ENCODE data around the gene NRXN2.
A peak's percentile ranks its signal among the peaks of the same experiment; 100 is the strongest.

NRXN2 gene

DNA sequence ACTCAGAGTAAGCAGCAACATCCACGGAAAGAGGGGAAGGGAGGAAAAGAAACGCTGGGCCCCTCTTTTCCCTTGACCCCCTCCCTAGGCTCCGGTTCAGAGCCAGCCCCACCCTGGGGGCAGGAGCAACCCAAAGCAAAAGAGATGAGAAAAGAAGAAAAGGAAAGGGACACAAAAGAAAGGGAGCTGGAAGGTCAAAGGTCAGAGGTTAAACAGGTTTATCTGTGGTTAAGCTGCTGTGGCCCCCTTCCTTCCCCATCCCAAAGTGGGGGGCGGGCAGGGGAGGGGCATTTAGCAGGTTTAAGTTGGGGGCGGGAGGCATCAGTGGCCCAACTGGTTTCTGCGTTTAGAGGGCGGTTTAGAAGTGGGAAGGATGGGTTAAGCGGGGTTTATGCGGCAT is 96.4 kb downstream of the NRXN2 start:
- DNase-seq: no peak

DNA sequence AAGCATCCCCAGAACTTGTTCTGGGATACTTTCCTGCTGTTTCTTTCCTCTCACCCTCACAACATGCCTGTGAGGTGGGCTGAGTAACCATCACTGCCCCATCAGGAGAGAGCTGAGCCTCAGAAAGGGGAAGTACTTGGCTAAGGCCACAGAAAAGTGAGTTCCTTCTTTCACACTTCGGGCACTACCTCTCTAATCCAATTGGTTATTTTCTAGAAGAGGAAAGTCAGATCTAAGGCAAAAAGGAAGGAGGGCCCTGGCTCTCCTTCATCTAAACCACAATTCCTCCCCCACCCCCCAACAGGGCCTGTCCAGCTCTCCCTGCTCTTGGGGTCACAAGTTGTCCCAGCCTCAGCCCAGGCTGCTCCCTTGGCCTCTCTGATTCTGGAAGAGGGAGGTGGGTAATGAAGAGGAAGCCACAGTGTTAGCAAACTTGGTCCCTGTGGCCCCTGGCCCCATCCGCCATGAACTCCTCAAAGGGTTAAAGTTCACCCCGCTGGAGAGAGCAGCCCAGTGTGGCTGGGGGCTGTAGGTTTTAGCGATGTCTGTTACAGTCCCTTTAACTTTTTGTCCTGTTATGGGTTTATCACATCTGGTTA is 98.0 kb downstream of the NRXN2 start:
- DNase-seq: no peak

DNA sequence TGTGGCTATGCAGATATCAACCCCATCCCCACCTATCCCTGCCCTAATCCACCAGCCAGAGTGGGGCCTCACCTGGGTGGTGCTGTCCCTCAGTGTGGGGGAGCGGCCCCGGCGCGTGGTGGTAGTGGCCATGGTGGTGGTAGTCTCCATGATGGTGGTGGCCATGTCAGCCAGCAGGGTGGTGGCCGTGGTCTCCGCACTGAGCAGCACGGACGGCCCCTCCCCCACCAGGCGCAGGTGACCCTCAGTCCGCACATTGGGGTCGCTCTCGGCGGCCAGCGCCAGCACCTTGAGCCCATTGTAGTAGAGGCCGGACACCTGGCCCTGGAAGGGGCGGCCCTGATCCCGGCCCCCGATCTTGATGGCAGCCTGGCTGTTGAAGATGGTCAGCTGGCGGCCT is 100.3 kb downstream of the NRXN2 start:
- no peak for DNase-seq

DNA sequence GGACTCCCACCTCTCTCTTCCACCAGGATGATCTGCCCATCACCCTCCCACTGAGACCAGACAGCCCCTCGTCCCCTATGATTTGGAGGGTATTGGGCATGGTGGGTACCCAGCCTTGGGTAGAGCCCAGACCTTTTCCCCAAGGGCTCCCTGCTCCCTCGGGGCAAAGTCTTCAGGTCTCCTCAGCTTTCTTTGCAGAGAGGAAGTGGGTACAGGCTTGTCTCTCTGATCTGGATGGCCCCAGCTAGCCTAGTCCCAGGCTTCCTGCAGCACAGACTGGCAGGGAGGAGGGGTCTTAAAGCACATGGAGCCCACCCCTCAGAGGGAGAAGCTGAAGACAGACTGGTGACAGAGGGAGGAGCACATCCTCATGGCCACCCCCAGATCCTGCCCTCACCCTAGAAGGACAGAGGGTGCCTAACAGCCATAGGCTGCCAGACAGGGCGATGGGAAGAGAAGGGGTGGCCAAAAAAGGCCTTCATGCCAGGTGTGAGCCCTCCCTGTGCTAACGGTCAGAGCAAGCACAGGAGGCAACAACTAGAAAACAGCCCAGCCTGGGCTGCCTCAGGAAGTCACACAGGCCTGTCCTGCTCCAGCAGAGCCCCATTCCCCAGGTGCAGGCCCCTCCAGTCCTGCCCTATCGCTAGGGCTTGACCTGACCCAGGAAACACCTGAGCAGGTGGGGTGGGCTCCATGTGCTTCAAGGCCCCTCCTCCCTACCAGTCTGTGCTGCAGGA is 101.5 kb downstream of the NRXN2 start:
- DNase-seq: no peak

DNA sequence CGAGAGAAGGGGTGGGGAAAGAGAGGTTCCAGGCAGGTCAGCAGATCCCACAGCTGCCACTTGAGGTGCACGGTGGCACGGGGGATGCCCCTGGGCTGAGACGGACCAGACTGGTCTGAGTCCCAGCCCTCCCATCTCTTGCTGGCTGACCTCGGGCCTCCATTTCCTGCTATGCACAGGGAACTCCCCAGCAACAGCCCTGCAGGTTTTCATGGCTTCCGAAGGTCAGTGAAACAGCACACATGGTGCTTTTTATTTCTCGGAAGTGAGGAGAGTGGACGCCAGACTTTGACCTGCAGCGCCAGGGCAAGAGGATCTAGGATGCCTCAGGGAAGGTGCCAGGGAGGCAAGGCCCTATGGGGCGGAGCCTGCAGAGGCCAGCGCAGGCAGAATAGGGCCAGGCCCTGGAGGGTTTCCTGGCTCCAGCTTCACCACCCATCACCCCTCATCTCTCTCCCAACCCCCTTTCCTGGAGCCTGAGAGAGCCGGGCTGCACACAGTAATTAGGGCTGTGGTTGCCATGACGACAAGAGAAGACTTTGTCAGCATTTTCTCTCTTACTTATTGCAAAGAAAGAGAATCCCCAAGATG is 102.5 kb downstream of the NRXN2 start:
- DNase-seq: peak in 6 of 14 donors; percentile 24 to 63 (median 36)

DNA sequence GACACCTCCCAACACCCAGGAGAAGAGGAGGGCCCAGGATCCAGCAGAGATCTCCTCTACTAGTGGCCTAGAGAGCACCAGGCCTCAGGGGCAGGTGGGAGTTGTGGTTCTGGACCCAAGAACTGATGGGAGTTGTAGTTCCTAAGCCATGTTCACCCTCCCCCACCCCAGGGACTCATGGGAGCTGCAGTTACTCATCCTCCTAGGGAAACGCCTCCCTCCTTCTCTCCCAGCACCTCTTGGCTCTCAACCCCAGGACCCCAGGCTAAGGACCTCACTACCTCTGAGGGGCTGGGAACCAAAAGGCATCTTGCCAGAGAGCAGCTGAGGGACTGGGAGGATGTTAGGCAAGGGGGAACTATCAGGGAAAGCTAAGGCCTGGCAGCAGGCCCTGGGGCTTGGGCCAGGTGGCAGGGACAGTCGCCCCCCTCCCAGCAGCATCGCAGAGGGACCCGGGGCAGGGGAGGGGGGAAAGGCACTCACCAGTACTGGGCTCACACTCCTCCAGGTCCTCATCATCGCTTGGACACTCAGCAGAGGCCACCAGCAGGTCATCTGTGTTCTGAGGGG is 103.1 kb downstream of the NRXN2 start:
- DNase-seq: peak in 6 of 14 donors; percentile 16 to 65 (median 26)

DNA sequence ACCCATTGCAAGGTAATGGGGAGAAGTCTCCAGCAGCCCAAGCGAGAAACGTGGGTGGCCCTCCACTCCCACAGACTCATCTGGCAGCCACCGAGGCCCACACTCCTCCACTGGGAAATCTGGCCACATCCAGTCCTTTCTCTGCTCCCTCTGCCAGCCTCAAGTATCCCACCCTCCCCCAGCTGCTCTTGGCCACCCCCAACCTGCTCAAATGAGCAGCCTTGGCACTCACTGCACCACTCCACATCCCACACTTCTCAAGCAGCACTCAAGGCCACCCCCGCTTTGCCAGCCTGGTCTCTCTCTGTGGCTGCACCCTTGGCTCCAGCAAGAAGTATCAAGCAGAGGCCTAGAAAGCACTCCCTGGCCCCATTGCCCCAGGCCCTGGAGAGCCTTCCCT is 103.8 kb downstream of the NRXN2 start:
- DNase-seq: no peak

DNA sequence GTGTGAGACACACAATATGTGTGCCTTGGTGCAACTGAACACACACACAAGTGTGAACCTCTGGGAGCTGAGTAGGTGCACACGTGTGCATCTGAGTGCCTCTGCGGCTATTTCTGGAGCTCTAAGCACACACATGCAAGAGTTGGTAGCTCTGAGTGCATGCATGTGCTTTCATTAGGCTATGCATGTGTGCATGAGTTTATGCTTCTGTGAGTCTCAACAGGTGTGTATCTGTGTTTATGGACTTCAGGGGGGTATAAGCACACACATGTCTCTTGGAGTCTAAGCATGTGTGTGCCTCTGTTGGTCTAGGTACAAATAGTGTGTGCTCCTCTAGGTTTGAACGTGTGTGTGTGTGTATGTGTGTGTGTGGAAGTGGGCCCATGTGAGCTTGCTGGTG is 106.2 kb downstream of the NRXN2 start:
- DNase-seq: no peak

DNA sequence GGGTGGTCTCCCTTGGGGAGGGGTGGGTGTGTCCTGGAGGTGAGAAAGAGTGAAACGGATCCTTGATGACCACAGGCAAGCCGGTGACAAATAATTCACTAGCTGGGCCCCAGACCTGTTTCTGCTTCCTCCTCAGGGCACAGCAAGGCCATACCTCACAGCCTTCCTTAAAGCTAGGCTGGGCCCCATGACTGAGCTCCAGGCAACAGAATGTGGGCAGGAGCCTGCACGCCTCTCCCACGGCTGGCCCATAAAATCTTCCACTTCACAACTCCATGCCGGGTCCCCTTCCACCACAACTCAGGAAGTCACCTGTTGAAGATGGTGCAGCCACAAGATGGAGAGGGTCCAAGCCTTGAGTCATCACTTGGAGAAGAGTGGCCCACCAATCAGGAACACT is 108.1 kb downstream of the NRXN2 start:
- no peak for DNase-seq

DNA sequence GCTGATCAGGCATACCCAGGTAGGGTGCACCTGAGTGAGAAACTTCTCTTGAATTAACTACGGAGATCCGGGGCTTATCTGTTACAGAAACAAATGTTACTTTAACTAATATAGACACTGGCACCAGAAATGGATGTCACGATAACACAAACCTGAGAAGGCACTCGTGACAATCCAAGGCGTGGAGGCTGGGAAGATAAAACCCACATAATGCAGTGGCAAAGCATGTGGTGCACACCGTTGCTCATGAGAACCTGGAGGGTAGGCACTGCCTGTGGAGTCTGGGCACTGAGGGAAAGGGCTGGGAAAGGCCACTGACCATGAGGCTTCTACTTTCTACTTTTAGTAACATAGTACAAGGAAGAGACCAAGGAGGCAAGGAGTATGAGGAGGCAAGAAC is 109.3 kb downstream of the NRXN2 start:
- DNase-seq: no peak

DNA sequence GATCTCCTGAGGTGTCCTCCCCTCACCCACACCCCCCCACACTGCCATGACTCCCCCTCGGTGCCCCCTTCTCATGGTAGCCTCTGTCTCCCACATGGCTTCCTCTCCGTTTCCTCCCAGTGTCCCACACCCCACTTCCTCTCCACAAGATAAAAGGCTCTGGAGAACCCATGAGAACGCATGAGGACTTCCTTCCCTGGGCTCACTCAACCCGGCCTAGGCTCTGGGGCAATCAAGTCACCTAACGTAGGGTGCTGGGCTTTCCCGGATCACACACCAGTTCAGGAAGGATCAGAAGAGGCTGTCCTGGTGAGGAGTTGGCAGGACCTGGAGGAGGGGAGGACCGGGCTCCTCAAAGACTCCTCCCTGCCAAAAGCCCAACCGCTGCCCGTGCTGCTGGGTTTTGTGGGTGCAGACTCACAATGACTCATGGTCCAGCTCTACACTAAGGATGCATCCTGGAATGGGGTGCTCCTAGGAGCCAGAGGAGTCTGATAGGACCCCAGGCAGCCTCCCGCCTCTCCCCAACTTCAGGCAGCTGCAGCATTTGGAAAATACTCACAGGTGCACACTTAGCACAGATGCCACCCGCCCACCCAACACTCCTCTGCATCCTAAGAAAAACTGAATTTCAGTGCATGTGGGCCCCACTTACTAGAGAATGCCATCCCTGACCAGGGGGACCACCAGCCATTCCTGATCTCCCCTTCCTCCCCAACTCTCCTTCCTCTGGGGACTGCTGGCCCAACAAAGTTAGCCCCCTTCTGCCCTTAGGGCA is 110.9 kb downstream of the NRXN2 start:
- DNase-seq: no peak

DNA sequence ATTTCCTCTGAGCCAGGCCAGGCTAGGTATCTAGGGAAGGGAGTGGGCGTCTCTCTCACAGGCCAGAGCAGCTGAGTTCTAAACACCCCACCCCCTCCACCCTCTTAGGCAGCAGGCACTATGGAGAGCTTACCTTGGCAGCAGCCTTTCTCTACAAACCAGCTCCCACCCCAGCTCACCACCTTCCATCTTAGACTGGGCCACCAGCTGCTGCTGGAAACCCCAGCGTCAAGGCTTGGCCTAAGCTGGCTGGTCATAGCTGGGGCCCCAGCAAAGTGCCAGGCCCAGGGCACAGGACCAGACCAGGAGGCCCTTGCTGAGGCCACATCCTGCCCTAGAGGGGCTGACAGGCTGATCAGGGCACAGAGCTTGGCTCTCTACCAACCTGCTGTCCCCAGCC is 111.8 kb downstream of the NRXN2 start:
- no peak for DNase-seq

DNA sequence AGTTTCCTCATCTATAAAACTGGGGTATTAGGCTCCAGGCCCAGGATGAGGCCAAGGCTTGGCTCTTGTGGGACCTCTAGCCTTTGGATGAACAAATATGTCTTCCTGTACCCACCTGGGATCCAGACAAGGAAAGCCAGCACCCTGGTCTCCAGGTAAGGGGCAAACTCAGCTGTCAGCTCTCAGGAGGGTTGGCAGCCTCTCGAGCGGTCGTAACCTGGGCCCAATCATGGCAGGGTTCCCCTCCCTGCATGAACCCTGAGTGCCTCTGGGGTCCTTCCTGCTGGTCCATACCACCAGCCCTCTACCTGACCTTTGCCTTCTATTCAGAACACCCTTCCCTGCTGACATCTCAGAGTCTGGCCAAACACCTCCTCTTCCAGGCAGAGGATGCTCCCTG is 112.4 kb downstream of the NRXN2 start:
- no peak for DNase-seq

DNA sequence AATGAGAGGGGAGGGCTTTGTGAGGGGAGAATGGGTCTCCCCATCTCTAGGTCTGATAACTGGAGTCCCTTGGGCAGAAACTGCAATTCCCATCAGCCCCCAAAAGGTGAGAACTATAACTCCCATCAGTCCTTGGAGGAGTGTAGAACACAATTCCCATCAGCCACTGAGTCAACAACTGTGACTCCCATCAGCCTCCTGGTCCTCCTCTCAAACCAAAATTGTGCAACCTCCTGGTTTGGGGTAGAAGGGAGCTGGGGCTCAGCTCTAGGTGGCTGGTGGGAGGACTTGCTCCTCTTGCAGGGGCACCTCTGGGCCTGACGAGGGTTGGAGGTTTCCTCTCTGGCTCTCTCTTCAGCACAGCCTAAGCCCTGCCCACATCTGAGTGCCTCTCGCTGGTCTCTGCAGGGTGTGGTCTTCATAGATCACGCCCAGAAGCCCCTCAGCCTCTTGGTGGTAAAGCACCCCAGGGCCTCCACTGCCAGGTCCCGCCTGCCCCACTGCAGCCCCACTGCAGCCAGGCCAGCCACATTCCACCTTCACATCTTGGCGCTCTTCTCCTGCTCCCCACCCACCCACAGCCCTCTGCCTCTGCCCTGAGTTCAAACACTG is 113.5 kb downstream of the NRXN2 start:
- no peak for DNase-seq

DNA sequence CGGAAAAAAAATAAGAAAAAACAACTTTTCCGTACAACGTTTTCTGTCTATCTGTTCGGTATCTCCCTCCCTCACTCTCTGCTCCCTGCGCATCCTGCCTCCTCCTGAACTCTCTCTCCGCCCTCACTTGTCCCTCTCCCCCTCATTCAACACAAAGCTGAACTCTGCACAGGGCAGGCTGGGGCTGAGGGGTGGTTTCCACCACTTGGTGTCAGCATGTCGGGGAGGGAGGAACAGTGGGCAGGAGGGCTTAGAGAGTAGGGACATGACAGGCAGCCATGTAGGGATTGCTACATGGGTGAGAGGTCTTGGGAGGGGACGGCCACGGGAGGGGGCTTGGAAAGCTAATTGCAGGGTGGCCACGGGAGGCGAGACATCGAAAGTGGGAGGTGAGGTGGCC is 114.4 kb downstream of the NRXN2 start:
- DNase-seq: no peak

DNA sequence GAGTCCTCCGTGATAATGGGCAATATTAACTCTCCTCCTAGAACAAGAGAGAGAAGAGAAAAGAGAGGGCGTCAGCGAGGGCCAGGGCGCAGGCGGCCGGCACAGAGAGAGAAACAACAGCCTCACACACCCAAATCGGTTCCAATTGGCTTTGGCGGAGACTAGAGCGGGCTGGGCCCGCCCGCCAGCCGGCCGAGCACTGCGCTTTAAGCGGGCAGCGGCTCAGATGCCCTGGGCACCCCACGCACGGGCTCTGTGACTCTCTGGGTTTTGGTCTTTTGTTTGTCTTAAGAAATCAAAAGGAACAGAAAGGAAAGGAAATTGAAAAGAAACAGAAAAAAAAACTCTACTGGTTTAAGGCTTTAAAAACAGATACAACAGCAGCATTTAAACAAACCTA is 115.0 kb downstream of the NRXN2 start:
- peak in 3 of 14 donors; percentile 6 to 43 (median 11) for DNase-seq

DNA sequence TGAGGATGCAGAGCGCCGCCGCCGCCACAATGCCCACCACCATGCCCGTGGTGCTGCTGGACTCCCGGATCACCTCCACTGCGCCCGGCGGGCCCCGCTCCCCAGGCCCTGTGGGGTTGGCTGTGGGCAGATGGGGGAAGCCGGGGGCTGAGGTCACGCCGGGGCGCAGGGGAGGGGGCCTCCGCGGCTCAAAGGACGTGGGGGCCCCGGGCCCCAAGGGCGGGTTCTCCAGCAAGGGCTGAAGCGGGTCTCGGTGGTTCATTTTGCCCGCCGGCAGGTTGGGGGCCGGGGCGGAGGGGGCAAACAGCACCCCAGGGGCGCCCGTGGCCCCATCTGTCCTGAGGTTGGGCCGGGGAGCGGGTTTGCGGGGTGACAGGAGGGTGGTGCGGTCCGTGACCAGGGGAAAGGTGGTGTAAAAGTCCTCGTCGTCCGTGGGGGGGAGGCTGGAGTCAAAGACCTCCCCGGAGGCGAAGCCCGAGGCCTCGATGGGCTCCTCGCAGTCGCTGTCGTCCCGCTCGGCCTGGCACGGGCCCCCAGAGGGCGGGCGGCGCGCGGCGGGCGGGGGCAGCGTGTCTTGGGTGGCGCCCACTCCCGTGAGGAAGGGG is 115.5 kb downstream of the NRXN2 start:
- no peak for DNase-seq

DNA sequence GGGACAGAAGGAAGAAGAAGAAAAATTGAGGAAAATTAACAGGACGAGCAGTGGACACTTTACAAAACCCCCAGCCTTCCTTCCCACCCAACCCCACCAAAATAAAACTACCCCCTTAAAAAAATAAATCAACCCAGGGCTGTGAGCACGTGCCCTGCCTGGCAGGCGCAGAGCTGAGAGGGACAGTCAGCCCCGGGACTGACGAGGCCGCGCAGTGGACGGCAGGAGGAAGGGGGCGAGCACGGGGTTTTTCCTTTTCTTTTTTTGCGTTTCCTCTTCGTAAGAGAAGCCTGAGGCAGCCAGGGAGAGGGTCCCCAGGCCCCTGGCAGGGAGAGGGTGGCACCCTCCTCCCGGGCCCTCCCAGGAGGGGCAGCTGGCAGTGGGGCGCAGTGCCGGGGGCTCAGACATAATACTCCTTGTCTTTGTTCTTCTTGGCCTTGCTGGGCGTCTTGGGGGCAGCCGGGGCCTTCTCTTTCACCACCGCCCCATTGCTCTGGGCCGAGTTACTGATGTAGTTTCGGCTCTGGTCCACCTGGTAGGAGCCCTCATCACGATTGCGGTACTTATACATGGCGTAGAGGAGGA is 116.1 kb downstream of the NRXN2 start:
- DNase-seq: no peak

DNA sequence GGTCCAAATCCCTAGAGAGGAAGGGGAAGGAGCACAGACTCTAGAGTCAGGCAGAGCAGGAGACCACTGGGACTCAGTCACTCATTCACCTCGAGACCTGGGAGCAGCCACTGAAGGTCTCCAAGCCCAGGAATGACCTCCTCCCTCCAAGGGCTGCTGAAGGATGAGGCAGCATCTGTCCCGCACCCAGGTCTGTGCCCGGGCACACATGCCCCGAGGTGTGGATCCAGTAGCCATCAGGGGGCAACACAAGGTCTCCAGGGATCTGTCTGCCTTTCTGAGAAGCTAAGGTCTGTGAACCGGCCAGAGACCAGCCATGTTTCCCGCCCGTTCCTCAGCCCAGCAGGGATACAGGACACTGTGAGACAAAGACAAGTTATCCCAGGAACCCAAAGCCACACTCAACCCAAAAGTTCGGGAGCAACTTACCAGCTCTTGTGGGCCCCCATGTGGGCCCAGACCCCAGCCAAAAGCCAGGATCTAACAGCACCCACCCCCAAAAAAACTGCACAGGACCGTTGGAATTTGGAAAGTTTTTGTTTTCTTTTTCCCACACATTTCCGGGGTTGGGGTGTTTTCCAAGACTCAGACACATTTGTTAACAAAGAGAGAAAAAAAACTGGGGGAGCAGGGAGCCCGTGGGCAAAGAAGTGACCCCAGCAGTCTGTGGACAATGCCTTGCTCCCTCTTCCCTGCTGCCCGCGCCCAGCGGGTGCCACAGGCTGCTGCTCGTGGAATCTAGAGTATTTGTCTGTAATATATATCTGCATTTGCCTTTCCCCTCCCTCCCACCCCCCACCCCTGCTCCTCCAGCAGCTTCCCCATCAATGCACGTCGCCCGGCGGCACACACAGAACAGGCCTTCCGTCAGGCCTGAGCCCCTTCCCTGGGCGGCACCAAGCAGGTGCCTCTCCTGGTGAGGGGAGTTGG is 117.1 kb downstream of the NRXN2 start:
- DNase-seq: no peak

DNA sequence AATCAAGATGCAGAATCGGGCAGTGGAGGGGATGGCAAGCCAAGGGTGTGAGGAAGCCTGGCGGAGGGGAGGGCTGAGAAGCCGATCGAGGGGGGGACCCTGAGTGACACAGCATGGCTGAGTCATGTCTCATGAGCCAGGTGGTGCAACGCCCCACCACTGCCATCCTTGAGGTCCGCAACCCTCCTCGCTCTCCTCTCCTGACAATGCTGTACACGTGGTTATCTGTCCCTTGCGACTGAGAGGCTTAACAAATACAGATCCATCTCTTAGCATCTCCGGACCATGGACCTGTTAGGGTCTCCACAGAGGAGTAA is 117.8 kb downstream of the NRXN2 start:
- no peak for DNase-seq

Data from C1 segment of cervical spinal cord (tissue), 14 donors.